ENCODE data around the gene CAPZB.

- TF ChIP-seq EZH2 (IDR thresholded peaks at IDR 0.05; ENCODE audit: insufficient read depth, poor library complexity, severe bottlenecking) (no peak), EZH2phosphoT487 (IDR thresholded peaks at IDR 0.05; ENCODE audit: insufficient read depth, low read depth) (no peak)
These were observed 127.9 kb downstream of the CAPZB start for GRCh38 chr1:19357299-19357986.
